ENCODE measurements around the gene RAB11A. TPM values are rescaled to one million over a fixed set of nuclear protein-coding genes. Genes with fewer than 3 reads are reported as not detected.

Gene RAB11A
- total and polyA plus RNA-seq, 4 experiments from 2014 or later, result 84.7 to 265 (median 171) TPM

- ChIA-PET CTCF (ENCODE audit: partially characterized antibody) (interaction anchor here (0.7 to 1.3 kb wide), 4 partner anchors 9 to 62 kb away, joined by 3 to 4 read pairs (median 4); no protein-coding TSS in a partner anchor), POLR2A (ENCODE audit: partially characterized antibody) (interaction anchor here (0.7 to 3.6 kb wide), 5 partner anchors 8 to 42 kb away, joined by 3 to 44 read pairs (median 4); partner anchors contain the start of genes DENND4A and RAB11A)
- Histone ChIP-seq H3K36me3 (ENCODE audit: insufficient read depth, low read length) (no peaks in the 10 kb centered on the region), H3K4me3 (ENCODE audit: low read length in 2 of 2) (no peak overlapping the region), H3K9me3 (ENCODE audit: control insufficient read depth in 1 of 2, low read length in 2 of 2) (no peaks in the 10 kb centered on the region), H3K27me3 (ENCODE audit: insufficient read depth, low read length) (no peaks in the 10 kb centered on the region), H3K4me1 (ENCODE audit: insufficient read depth, low read length) (peaks cover 77% of the 10 kb centered on the region), H3K27ac (ENCODE audit: low read depth, low read length) (peak overlapping the region; percentile 83)
- H3K27me3 Mint-ChIP-seq, result no peaks in the 10 kb centered on the region
- peak overlapping the region; percentile 90 to 99 (median 95) for H3K27ac Mint-ChIP-seq
- H3K4me1 Mint-ChIP-seq, result peaks cover 35 to 72% (median 55%) of the 10 kb centered on the region in 4 donors
- intact Hi-C loops (cut with micrococcal nuclease), result loop anchor here (5.0 kb wide), 1 partner anchor 95 kb away; no protein-coding TSS in a partner anchor
- no peaks in the 10 kb centered on the region for H3K9me3 Mint-ChIP-seq
- H3K4me3 Mint-ChIP-seq, result peak overlapping the region; percentile 3 to 81 (median 69)
- H3K36me3 Mint-ChIP-seq, result no peaks in the 10 kb centered on the region
- peak in 2 of 5 donors; percentile 19 to 43 for DNase-seq
Measured at GRCh38 chr15:65827065-65827464, 42.2 kb upstream of the RAB11A start.

- H3K27me3 Mint-ChIP-seq, result no peaks in the 10 kb centered on the region
- Histone ChIP-seq H3K27me3 (ENCODE audit: insufficient read depth, low read length) (no peaks in the 10 kb centered on the region), H3K36me3 (ENCODE audit: insufficient read depth, low read length) (no peaks in the 10 kb centered on the region), H3K4me3 (ENCODE audit: low read length in 2 of 2) (peak overlapping the region in 1 of 2 donors; percentile 10), H3K27ac (ENCODE audit: low read depth, low read length) (peak overlapping the region; percentile 83), H3K9me3 (ENCODE audit: control insufficient read depth in 1 of 2, low read length in 2 of 2) (no peaks in the 10 kb centered on the region), H3K4me1 (ENCODE audit: insufficient read depth, low read length) (peaks cover 79% of the 10 kb centered on the region)
- no peaks in the 10 kb centered on the region for H3K36me3 Mint-ChIP-seq
- ChIA-PET CTCF (ENCODE audit: partially characterized antibody) (interaction anchor here (0.7 to 2.2 kb wide), 27 partner anchors 8 to 191 kb away, joined by 3 to 29 read pairs (median 4); partner anchors contain the start of genes DENND4A and RAB11A), POLR2A (ENCODE audit: partially characterized antibody) (interaction anchor here (0.7 to 3.6 kb wide), 11 partner anchors 9 to 524 kb away, joined by 3 to 77 read pairs (median 5); partner anchors contain the start of genes DENND4A, INTS14, RAB11A and RNU5B-1)
- DNase-seq, result peak; percentile 70 to 83 (median 78)
- intact Hi-C loops (cut with micrococcal nuclease), result loop anchor here (1.0 to 5.0 kb wide), 4 partner anchors 9 to 190 kb away; no protein-coding TSS in a partner anchor
- peak overlapping the region; percentile 90 to 99 (median 97) for H3K27ac Mint-ChIP-seq
- H3K4me1 Mint-ChIP-seq, result peaks cover 49 to 76% (median 63%) of the 10 kb centered on the region in 4 donors
- H3K4me3 Mint-ChIP-seq, result peak overlapping the region; percentile 48 to 75 (median 74)
- H3K9me3 Mint-ChIP-seq, result no peaks in the 10 kb centered on the region
Measured at GRCh38 chr15:65828585-65828984, 40.7 kb upstream of the RAB11A start.

GRCh38 chr15:65829130-65829764 lies 40.0 kb upstream of the RAB11A start:
- H3K4me3 ChIP-seq (ENCODE audit: low read length in 2 of 2), result peak overlapping the region in 1 of 2 donors; percentile 10
- H3K27ac ChIP-seq (ENCODE audit: low read depth, low read length), result peak overlapping the region; percentile 83
- no peaks in the 10 kb centered on the region for H3K9me3 ChIP-seq (ENCODE audit: control insufficient read depth in 1 of 2, low read length in 2 of 2)
- Mint-ChIP-seq H3K27ac (peak overlapping the region; percentile 90 to 99 (median 97)), H3K4me3 (peak overlapping the region; percentile 48 to 75 (median 74)), H3K9me3 (no peaks in the 10 kb centered on the region), H3K36me3 (no peaks in the 10 kb centered on the region), H3K4me1 (peaks cover 51 to 78% (median 65%) of the 10 kb centered on the region in 4 donors), H3K27me3 (no peaks in the 10 kb centered on the region)
- POLR2A ChIA-PET (ENCODE audit: partially characterized antibody), result interaction anchor here (0.7 to 3.6 kb wide), 11 partner anchors 10 to 525 kb away, joined by 3 to 77 read pairs (median 5); partner anchors contain the start of genes DENND4A, INTS14, RAB11A and RNU5B-1
- H3K4me1 ChIP-seq (ENCODE audit: insufficient read depth, low read length), result peaks cover 79% of the 10 kb centered on the region
- no peaks in the 10 kb centered on the region for H3K36me3 ChIP-seq (ENCODE audit: insufficient read depth, low read length)
- H3K27me3 ChIP-seq (ENCODE audit: insufficient read depth, low read length), result no peaks in the 10 kb centered on the region
- intact Hi-C loops (cut with micrococcal nuclease), result loop anchor here (1.0 to 5.0 kb wide), 4 partner anchors 22 to 190 kb away; partner anchors contain the start of gene DENND4A
- CTCF ChIA-PET (ENCODE audit: partially characterized antibody), result interaction anchor here (0.7 to 2.2 kb wide), 28 partner anchors 8 to 192 kb away, joined by 3 to 29 read pairs (median 4); partner anchors contain the start of genes DENND4A and RAB11A
- DNase-seq, result peak; percentile 48 to 66 (median 61)

GRCh38 chr15:65832549-65833364 lies 36.5 kb upstream of the RAB11A start:
- POLR2A ChIA-PET (ENCODE audit: partially characterized antibody), result interaction anchor here (0.6 to 3.0 kb wide), 20 partner anchors 8 to 222 kb away, joined by 3 to 64 read pairs (median 6); partner anchors contain the start of genes DENND4A, INTS14 and RAB11A
- peaks cover 47 to 72% (median 59%) of the 10 kb centered on the region in 4 donors for H3K4me1 Mint-ChIP-seq
- Histone ChIP-seq H3K27me3 (ENCODE audit: insufficient read depth, low read length) (no peaks in the 10 kb centered on the region), H3K9me3 (ENCODE audit: control insufficient read depth in 1 of 2, low read length in 2 of 2) (no peaks in the 10 kb centered on the region), H3K27ac (ENCODE audit: low read depth, low read length) (peak overlapping the region; percentile 71), H3K4me1 (ENCODE audit: insufficient read depth, low read length) (peaks cover 68% of the 10 kb centered on the region), H3K4me3 (ENCODE audit: low read length in 2 of 2) (peak overlapping the region in 1 of 2 donors; percentile 7), H3K36me3 (ENCODE audit: insufficient read depth, low read length) (no peaks in the 10 kb centered on the region)
- H3K27ac Mint-ChIP-seq, result peak overlapping the region; percentile 93 to 97 (median 96)
- CTCF ChIA-PET (ENCODE audit: partially characterized antibody), result interaction anchor here (0.6 to 8.0 kb wide), 19 partner anchors 9 to 236 kb away, joined by 3 to 85 read pairs (median 5); partner anchors contain the start of genes DENND4A, INTS14 and RAB11A
- no peaks in the 10 kb centered on the region for H3K27me3 Mint-ChIP-seq
- peak overlapping the region; percentile 77 to 91 (median 81) for H3K4me3 Mint-ChIP-seq
- intact Hi-C loops (cut with micrococcal nuclease), result loop anchor here (1.0 to 2.0 kb wide), 2 partner anchors 14 to 40 kb away; partner anchors contain the start of gene DENND4A
- DNase-seq, result peak; percentile 65 to 73 (median 69)
- H3K9me3 Mint-ChIP-seq, result no peaks in the 10 kb centered on the region
- no peaks in the 10 kb centered on the region for H3K36me3 Mint-ChIP-seq

GRCh38 chr15:65833501-65834205 lies 35.6 kb upstream of the RAB11A start:
- Mint-ChIP-seq H3K36me3 (no peaks in the 10 kb centered on the region), H3K27ac (peak overlapping the region; percentile 93 to 97 (median 96)), H3K27me3 (no peaks in the 10 kb centered on the region), H3K9me3 (no peaks in the 10 kb centered on the region), H3K4me1 (peaks cover 38 to 63% (median 51%) of the 10 kb centered on the region in 4 donors), H3K4me3 (peak overlapping the region in 7 of 8 donors; percentile 77 to 91 (median 82))
- H3K27me3 ChIP-seq (ENCODE audit: insufficient read depth, low read length), result no peaks in the 10 kb centered on the region
- peaks cover 59% of the 10 kb centered on the region for H3K4me1 ChIP-seq (ENCODE audit: insufficient read depth, low read length)
- intact Hi-C loops (cut with micrococcal nuclease), result loop anchor here (1.0 to 2.0 kb wide), 2 partner anchors 15 to 41 kb away; partner anchors contain the start of gene DENND4A
- peak in 1 of 5 donors; percentile 42 for DNase-seq
- peak overlapping the region; percentile 71 for H3K27ac ChIP-seq (ENCODE audit: low read depth, low read length)
- no peaks in the 10 kb centered on the region for H3K36me3 ChIP-seq (ENCODE audit: insufficient read depth, low read length)
- H3K4me3 ChIP-seq (ENCODE audit: low read length in 2 of 2), result peak overlapping the region in 1 of 2 donors; percentile 7
- H3K9me3 ChIP-seq (ENCODE audit: control insufficient read depth in 1 of 2, low read length in 2 of 2), result no peaks in the 10 kb centered on the region
- ChIA-PET POLR2A (ENCODE audit: partially characterized antibody) (interaction anchor here (0.5 to 3.0 kb wide), 14 partner anchors 7 to 223 kb away, joined by 3 to 64 read pairs (median 7); partner anchors contain the start of genes DENND4A, INTS14 and RAB11A), CTCF (ENCODE audit: partially characterized antibody) (interaction anchor here (0.6 to 8.0 kb wide), 14 partner anchors 10 to 237 kb away, joined by 3 to 85 read pairs (median 6); partner anchors contain the start of genes DENND4A, INTS14 and RAB11A)

All from CD4-positive, alpha-beta memory T cell (primary cell).